ENCODE measurements around the gene CEACAM16.

DNA sequence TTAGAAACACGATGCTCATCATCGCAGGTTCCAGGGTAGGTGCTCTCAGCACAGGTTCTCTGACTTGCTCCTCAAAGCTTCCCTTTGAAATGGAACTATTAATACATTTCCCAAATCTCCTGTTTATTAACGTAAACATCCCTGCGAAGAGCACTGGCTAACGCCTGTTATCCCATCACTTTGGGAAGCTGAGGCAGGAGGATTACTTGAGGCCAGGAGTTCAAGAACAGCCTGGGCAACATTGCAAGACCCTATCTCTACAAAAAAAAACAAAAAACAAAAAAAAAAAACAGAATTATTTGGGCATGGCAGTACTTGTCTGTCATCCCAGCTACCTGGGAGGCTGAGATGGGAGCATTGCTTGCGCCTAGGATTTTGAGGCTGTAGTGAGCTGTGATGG, 18.7 kb downstream of the CEACAM16 start:
- TF ChIP-seq, protein P1, sequence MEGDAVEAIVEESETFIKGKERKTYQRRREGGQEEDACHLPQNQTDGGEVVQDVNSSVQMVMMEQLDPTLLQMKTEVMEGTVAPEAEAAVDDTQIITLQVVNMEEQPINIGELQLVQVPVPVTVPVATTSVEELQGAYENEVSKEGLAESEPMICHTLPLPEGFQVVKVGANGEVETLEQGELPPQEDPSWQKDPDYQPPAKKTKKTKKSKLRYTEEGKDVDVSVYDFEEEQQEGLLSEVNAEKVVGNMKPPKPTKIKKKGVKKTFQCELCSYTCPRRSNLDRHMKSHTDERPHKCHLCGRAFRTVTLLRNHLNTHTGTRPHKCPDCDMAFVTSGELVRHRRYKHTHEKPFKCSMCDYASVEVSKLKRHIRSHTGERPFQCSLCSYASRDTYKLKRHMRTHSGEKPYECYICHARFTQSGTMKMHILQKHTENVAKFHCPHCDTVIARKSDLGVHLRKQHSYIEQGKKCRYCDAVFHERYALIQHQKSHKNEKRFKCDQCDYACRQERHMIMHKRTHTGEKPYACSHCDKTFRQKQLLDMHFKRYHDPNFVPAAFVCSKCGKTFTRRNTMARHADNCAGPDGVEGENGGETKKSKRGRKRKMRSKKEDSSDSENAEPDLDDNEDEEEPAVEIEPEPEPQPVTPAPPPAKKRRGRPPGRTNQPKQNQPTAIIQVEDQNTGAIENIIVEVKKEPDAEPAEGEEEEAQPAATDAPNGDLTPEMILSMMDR (conservative IDR thresholded peaks at IDR 0.05), result no peak
- TF ChIP-seq EZH2 (IDR thresholded peaks at IDR 0.05; ENCODE audit: low read depth), result no peak
